Large intestine (tissue), 3 donors: ENCODE data around the gene TLE6. TPM values are rescaled to one million over a fixed set of nuclear protein-coding genes. Genes with fewer than 3 reads are reported as not detected.
"Not testable (repeated sequence)": the region's sequence is repeated elsewhere in the genome, so short reads cannot be mapped to it uniquely, and the experiment has no call there.

ENCODE experiments used
- DNase-seq, 2 donors: peaks; one replicate each; pipeline versions ENCODE4 v3.0.0 to v3.0.0-alpha.2; 2013
- H3K27ac ChIP-seq: one replicate; pipeline ENCODE4 v1.5.1; 2013; ENCODE audit warnings: low read length
- H3K27me3 ChIP-seq: 2 replicates; pipeline ENCODE4 v1.6.1; 2013; ENCODE audit warnings: low read length; ENCODE audit not compliant: control insufficient read depth, insufficient read depth
- H3K36me3 ChIP-seq: 2 replicates; pipeline ENCODE4 v1.6.1; 2013; ENCODE audit warnings: low read length; ENCODE audit not compliant: control insufficient read depth, insufficient read depth
- H3K4me1 ChIP-seq: one replicate; pipeline ENCODE4 v1.6.1; 2013; ENCODE audit warnings: low read length; ENCODE audit not compliant: control insufficient read depth, insufficient read depth
- H3K4me3 ChIP-seq: one replicate; pipeline ENCODE4 v1.5.1; 2013; ENCODE audit warnings: low read length
- H3K9me3 ChIP-seq: one replicate; pipeline ENCODE4 v1.6.1; 2013; ENCODE audit warnings: mild to moderate bottlenecking, low read depth, low read length, moderate library complexity; ENCODE audit not compliant: control insufficient read depth
- WGBS: methylation state at CpG from one replicate; pipeline ENCODE4 v1.1.5; 2013; ENCODE audit warnings: low lambda C conversion rate; ENCODE audit not compliant: insufficient coverage; 5-methylcytosine and 5-hydroxymethylcytosine counted together
- polyA plus RNA-seq: library from polyadenylated mRNA; unstranded; fragments of 120-200 nt; gene quantifications from one replicate; pipeline ENCODE4 v1.2.1, GENCODE V29; 2013

The TLE6 gene
- polyA plus RNA-seq, 1 donor = 2.1 TPM

DNA sequence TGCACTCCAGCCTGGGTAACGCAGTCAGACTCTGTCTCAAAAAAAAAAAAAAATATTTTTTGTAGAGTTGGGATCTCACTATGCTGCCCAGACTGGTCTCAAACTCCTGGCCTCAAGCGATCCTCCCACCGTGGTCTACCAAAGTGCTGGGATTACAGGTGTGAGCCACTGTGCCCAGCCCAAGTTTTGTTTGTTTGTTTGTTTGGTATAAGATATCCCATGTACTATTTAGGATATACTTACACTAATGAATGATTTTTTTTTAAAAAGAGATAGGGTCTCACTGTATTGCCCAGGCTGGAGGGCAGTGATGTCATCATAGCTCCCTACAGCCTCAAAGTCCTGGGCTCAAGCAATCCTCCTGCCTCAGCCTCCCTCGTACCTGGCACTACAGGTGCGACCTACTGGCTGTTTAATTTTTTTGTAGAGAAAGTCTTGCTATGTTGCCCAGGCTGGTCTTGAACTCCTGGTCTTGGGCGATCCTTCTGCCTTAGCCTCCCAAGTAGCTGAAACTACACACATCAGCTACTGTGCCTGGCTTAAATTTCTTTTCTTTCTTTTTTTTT, 24.0 kb downstream of the TLE6 start:
- no peak overlapping the region for H3K4me3 ChIP-seq
- WGBS = 100% methylated on average over 2 of the region's 6 CpGs
- H3K27me3 ChIP-seq = no peaks in the 10 kb centered on the region
- no peaks in the 10 kb centered on the region for H3K4me1 ChIP-seq
- no peak overlapping the region for H3K27ac ChIP-seq
- DNase-seq = no peak
- peaks cover 43% of the 10 kb centered on the region for H3K36me3 ChIP-seq
- peaks cover 2% of the 10 kb centered on the region for H3K9me3 ChIP-seq

DNA sequence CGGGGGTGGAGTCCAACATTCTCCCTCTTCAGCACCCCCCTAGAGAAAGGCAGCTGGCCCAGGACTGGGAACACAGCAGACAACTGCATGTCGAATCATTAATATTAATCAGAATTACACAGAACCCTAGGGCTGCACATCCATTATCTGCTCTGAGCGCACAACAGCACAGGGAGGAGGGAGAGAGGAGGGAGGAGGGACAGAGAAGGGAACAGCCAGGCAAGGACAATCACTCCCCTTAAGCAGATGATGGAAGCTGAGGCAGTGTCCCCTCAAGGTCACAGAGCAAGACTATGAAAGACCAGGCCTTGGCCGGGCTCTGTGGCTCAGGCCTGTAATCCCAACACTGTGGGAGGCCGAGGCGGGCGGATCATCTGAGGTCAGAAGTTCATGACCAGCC, 25.7 kb downstream of the TLE6 start:
- Histone ChIP-seq H3K4me3 (no peak overlapping the region), H3K27me3 (no peaks in the 10 kb centered on the region), H3K9me3 (peaks cover 4% of the 10 kb centered on the region), H3K27ac (no peak overlapping the region), H3K36me3 (peaks cover 50% of the 10 kb centered on the region), H3K4me1 (no peaks in the 10 kb centered on the region)
- no peak for DNase-seq
- no CpG with 5 or more reads among the region's 7 CpGs for WGBS

DNA sequence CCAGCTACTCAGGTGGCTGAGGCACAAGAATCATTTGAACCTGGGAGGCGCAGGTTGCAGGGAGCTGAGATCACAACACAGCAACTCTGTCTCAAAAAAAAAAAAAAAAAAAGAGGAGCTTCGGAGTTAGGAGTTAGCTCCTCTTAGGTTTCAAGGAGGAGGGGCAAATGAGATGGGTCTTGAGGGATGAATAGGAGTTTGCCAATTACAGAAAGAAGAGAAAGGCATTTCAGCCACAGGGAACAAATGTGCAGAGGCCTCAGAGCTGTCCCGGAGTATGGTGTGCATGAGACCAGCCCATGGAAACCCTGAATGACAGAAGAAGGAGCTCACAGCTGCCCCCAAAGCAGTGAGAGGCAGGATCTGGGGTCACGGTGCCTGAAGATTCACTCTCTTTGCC, 27.2 kb downstream of the TLE6 start:
- DNase-seq = no peak
- H3K4me3 ChIP-seq = no peak overlapping the region
- no peaks in the 10 kb centered on the region for H3K27me3 ChIP-seq
- no peak overlapping the region for H3K27ac ChIP-seq
- peaks cover 4% of the 10 kb centered on the region for H3K9me3 ChIP-seq
- no peaks in the 10 kb centered on the region for H3K4me1 ChIP-seq
- peaks cover 55% of the 10 kb centered on the region for H3K36me3 ChIP-seq
- no CpG with 5 or more reads among the region's 4 CpGs for WGBS

DNA sequence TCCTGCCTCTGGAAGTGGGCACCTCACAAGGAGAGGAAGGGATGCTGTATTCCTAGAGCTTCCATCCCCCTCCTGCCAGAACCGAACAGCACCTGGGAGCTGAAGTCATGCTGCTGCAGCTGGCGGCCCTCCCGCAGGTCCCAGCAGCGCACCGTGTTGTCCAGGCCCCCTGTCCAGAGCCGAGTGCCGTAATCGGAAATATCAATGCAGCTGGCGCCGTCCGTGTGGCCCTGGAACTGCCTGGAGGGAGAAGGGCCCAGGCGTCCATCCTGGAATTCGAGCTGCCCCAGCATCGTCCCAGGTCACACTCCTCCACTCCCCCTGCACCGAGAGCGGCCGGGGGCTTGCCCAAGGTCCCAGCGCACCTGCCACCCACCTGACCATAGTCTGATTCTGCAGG, 28.0 kb downstream of the TLE6 start:
- no peak for DNase-seq
- H3K4me1 ChIP-seq = no peaks in the 10 kb centered on the region
- no peak overlapping the region for H3K27ac ChIP-seq
- H3K4me3 ChIP-seq = no peak overlapping the region
- peaks cover 58% of the 10 kb centered on the region for H3K36me3 ChIP-seq
- H3K27me3 ChIP-seq = no peaks in the 10 kb centered on the region
- H3K9me3 ChIP-seq = peaks cover 4% of the 10 kb centered on the region
- no CpG with 5 or more reads among the region's 18 CpGs for WGBS

DNA sequence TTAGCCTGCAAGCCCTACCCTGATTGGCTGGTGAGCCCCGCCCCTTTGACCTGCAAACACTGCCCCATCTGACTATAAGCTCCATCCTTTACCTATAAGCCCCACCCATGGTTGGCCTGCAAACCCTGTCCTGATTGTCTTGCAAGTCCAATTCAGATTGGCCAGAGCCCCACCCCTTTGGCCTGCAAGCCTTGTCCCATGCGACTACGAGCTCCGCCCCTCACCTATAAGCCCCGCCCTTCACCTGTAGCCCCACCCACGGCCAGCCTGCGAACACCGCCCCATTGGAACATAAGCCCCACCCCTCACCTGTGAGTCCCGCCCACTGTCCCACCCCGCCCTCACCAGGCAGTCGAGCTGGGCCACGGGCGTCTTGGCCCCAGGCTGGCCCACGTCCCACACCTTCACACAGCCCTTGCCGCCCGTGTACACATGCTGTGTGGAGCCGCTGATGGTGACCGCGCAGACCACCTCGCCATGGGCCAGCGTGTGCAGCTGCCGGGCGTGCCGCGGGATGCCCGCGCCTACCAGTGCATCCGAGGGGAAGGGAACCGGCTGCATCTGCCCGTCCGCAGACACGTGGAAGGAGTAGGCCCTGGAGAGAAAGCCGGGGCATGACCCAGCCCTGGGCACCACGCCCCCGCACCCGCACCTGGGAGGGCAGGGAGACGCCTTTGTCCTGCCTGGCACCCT, 28.9 kb downstream of the TLE6 start:
- H3K4me1 ChIP-seq = no peaks in the 10 kb centered on the region
- peaks cover 65% of the 10 kb centered on the region for H3K36me3 ChIP-seq
- H3K4me3 ChIP-seq = no peak overlapping the region
- DNase-seq = no peak
- H3K9me3 ChIP-seq = peaks cover 4% of the 10 kb centered on the region
- no CpG with 5 or more reads among the region's 37 CpGs for WGBS
- no peak overlapping the region for H3K27ac ChIP-seq
- no peaks in the 10 kb centered on the region for H3K27me3 ChIP-seq

DNA sequence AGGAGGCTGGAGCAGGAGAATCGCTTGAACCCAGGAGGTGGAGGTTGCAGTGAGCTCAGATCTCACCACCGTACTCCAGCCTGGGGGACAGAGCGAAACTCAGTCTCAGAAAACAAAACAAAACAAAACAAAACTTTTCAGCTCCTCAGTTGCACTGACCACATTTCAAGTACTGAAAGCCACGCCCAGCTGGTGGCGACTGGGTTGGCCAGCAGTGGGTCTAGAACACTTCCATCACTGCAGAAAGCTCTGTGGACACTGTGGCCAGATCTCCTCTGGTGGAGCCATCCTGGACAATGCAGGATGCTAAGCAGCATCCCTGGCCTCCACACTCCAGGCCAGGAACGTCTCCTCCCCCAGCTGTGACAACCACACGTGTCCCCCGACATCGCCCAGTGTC, 30.6 kb downstream of the TLE6 start:
- no CpG with 5 or more reads among the region's 9 CpGs for WGBS

DNA sequence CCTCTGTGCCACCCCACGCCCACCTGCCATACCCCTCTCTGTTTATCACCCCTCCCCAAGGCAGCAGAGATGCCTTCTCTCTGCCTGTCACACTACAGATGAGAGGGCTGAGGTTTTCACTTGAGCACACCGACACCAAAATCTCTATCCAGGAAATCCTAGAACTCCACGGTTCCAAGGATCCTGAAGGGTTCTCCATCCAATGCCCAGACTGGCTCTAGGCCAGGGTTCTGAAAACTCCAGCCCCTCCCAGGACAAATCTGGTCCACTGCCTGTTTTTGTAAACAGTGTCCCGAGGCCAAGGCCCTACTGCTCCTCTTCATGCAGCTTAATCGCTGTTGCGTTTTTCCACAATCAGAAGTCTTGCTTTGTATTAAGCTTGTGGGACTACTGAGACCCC, 31.6 kb downstream of the TLE6 start:
- no peaks in the 10 kb centered on the region for H3K4me1 ChIP-seq
- peaks cover 4% of the 10 kb centered on the region for H3K9me3 ChIP-seq
- DNase-seq = no peak
- H3K36me3 ChIP-seq = peaks cover 73% of the 10 kb centered on the region
- no CpG with 5 or more reads among the region's 6 CpGs for WGBS
- no peaks in the 10 kb centered on the region for H3K27me3 ChIP-seq
- H3K4me3 ChIP-seq = no peak overlapping the region
- H3K27ac ChIP-seq = no peak overlapping the region

More for the DNA sequence above, 30.6 kb downstream of the TLE6 start:
- peaks cover 66% of the 10 kb centered on the region for H3K36me3 ChIP-seq
- peaks cover 4% of the 10 kb centered on the region for H3K9me3 ChIP-seq
- no peaks in the 10 kb centered on the region for H3K27me3 ChIP-seq
- H3K27ac ChIP-seq = no peak overlapping the region
- no peaks in the 10 kb centered on the region for H3K4me1 ChIP-seq
- DNase-seq = no peak
- no peak overlapping the region for H3K4me3 ChIP-seq

DNA sequence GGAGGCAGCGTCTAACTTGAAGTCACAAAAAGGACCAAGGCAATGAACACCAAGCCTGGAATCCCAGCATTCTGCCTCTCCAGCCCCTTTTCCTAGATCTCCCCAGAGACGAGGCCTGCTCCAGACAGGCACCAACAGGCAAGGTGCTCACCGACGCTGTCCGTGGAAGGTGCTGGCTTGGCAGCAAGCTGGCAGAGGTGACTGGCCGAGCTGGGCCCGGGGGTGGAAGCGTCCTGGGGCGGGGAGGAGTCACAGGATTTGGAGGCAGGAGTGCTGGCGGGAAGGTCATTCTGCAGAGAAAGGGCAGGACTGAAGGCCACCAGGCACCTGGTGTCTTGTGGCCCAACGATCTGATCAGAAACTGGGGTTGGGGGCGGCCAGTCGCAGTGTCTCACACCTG, 33.5 kb downstream of the TLE6 start:
- H3K9me3 ChIP-seq = peaks cover 4% of the 10 kb centered on the region
- no peak for DNase-seq
- 80% methylated on average over 1 of the region's 13 CpGs for WGBS
- no peak overlapping the region for H3K4me3 ChIP-seq
- no peaks in the 10 kb centered on the region for H3K4me1 ChIP-seq
- H3K36me3 ChIP-seq = peaks cover 70% of the 10 kb centered on the region
- no peaks in the 10 kb centered on the region for H3K27me3 ChIP-seq
- no peak overlapping the region for H3K27ac ChIP-seq

DNA sequence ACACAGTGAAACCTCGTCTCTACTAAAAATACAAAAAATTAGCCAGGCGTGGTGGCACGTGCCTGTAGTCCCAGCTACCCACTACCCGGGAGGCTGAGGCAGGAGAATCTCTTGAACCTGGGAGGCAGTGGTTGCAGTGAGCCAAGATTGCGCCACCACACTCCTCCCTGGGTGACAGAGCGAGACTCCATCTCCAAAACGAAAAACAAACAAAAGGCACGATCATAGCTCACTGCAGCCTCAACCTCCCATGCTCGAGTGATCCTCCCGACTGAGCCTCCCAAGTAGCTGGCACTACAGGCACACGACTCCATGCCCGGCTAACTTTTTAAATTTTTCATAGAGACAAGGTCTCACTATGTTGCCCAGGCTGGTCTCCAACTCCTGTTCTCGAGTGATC, 34.7 kb downstream of the TLE6 start:
- H3K27me3 ChIP-seq, H3K9me3 ChIP-seq, H3K4me1 ChIP-seq, DNase-seq, H3K27ac ChIP-seq, H3K4me3 ChIP-seq: not testable (repeated sequence)
- 93% methylated on average over 3 of the region's 13 CpGs for WGBS
- peaks cover 64% of the 10 kb centered on the region for H3K36me3 ChIP-seq

DNA sequence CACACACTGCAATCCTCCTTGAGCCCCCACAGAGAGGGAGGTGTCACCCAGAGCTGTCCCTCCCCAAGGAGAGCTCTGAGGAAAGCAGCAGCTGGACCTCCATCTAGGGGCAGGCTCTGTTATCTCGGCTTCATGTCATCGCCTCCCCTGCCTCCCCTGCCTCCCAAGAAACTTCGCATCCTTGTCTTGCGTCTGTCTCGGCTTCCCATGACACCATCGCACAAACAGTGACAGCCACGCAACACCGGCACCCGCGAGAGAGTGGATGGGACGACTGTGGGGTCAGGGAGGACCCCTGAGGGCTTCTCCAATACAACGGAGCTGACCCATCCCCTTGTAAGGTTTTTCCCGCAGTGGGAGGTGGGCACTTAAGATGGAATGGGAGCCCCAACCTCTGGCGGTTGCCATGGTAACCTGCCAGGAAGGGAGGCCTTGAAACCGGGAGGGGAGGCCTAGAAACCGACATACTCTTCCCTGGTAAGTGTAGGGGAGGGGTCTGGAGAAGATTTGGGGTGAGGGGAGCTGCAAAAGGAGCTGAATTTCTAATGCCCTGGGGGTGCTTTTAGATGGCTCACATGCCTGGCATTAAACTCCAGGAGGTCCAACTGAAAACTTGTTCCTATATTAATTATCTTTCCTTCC, 35.4 kb downstream of the TLE6 start:
- H3K36me3 ChIP-seq = peaks cover 60% of the 10 kb centered on the region
- no CpG with 5 or more reads among the region's 16 CpGs for WGBS
- H3K4me3 ChIP-seq = no peak overlapping the region
- no peak overlapping the region for H3K27ac ChIP-seq
- H3K4me1 ChIP-seq = no peaks in the 10 kb centered on the region
- no peak for DNase-seq
- no peaks in the 10 kb centered on the region for H3K27me3 ChIP-seq
- H3K9me3 ChIP-seq = no peaks in the 10 kb centered on the region
